Fibroblast of the aortic adventitia (primary cell): ENCODE results near the gene HSD3B7. TPM values are rescaled to one million over a fixed set of nuclear protein-coding genes. Genes with fewer than 3 reads are reported as not detected.

ENCODE experiments used
- DNase-seq: peaks from one replicate; pipeline ENCODE4 v3.0.0-alpha.2; 2010; ENCODE audit warnings: low read depth
- H3K4me3 ChIP-seq: 2 replicates; pipeline ENCODE4 v1.5.1; 2011; ENCODE audit warnings: low read depth, mild to moderate bottlenecking, control low read depth, low read length, moderate library complexity
- CTCF ChIP-seq: IDR thresholded peaks from 2 replicates; pipeline ENCODE4 v1.5.1; 2011; ENCODE audit warnings: mild to moderate bottlenecking, low read length, control low read depth, inconsistent platforms; ENCODE audit not compliant: insufficient read depth
- total RNA-seq: library from RNA; depleted of rRNA; stranded (reverse); fragments of >200 nt; gene quantifications from 2 replicates; pipeline ENCODE4 v1.2.3, GENCODE V29; 2012; ENCODE audit warnings: low replicate concordance

The HSD3B7 gene
- total RNA-seq, 1 donor, result 60.9 TPM

GRCh38 chr16:31005350-31006085, 20.5 kb downstream of the HSD3B7 start:
- no peak overlapping the region for H3K4me3 ChIP-seq
- TF ChIP-seq CTCF, result no peak
- DNase-seq, result no peak

GRCh38 chr16:31006086-31006385, 21.0 kb downstream of the HSD3B7 start:
- no peak for DNase-seq

GRCh38 chr16:31006589-31006988, 21.6 kb downstream of the HSD3B7 start:
- TF ChIP-seq CTCF, result no peak
- DNase-seq, result no peak
- H3K4me3 ChIP-seq, result no peak overlapping the region

More at GRCh38 chr16:31006086-31006385, 21.0 kb downstream of the HSD3B7 start:
- H3K4me3 ChIP-seq, result no peak overlapping the region
- no peak for TF ChIP-seq CTCF

GRCh38 chr16:31007684-31008083, 22.7 kb downstream of the HSD3B7 start:
- no peak for DNase-seq
- H3K4me3 ChIP-seq, result no peak overlapping the region
- TF ChIP-seq CTCF, result no peak

- DNase-seq, result no peak
- H3K4me3 ChIP-seq, result no peak overlapping the region
- no peak for TF ChIP-seq CTCF
Measured at GRCh38 chr16:31008149-31008548, 23.1 kb downstream of the HSD3B7 start.

- no peak overlapping the region for H3K4me3 ChIP-seq
- DNase-seq, result no peak
- TF ChIP-seq CTCF, result no peak
Measured at GRCh38 chr16:31008551-31008950, 23.5 kb downstream of the HSD3B7 start.

- no peak for DNase-seq
- no peak for TF ChIP-seq CTCF
- H3K4me3 ChIP-seq, result no peak overlapping the region
Measured at GRCh38 chr16:31009120-31009519, 24.1 kb downstream of the HSD3B7 start.
